Tibial nerve (tissue), 4 donors: Measurements from ENCODE around the gene MAP10. TPM values are rescaled to one million over a fixed set of nuclear protein-coding genes. Genes with fewer than 3 reads are reported as not detected.

Experiments
- DNase-seq, 2 donors: peaks; one replicate each; pipeline ENCODE4 v3.0.0-alpha.2; 2019; ENCODE audit warnings: low spot score in 2 of 2
- H3K27ac ChIP-seq, 4 donors: fragments of 200-600 bp; sonication (generic) in 3 of 4; one replicate each; pipeline ENCODE4 v1.5.1; 2017 to 2019; ENCODE audit warnings: mild to moderate bottlenecking in 1 of 4
- H3K27me3 ChIP-seq, 2 donors: fragments of 200-600 bp; sonication (generic) in 1 of 2; one replicate each; pipeline versions ENCODE4 v1.5.1 to v1.6.0; 2017 to 2019
- H3K36me3 ChIP-seq, 3 donors: fragments of 200-600 bp; sonication (generic); one replicate each; pipeline ENCODE4 v1.5.1; 2018 to 2019
- H3K4me1 ChIP-seq, 4 donors: fragments of 200-600 bp; sonication (generic) in 3 of 4; one replicate each; pipeline ENCODE4 v1.5.1; 2017 to 2019
- H3K4me3 ChIP-seq, 4 donors: fragments of 200-600 bp; sonication (generic) in 3 of 4; one replicate each; pipeline ENCODE4 v1.5.1; 2017 to 2019; ENCODE audit warnings: mild to moderate bottlenecking in 1 of 4, moderate library complexity in 1 of 4
- H3K9me3 ChIP-seq, 4 donors: fragments of 200-600 bp; sonication (generic) in 3 of 4; one replicate each; pipeline ENCODE4 v1.5.1; 2017 to 2019
- CTCF ChIP-seq, 5 experiments: fragments of 200-600 bp in 3 of 5; fragments of 450-650 bp in 2 of 5; sonication (generic) in 3 of 5; IDR thresholded peaks; one replicate each; pipeline ENCODE4 v1.5.1; 2016 to 2019; ENCODE audit warnings: antibody characterized with exemption in 5 of 5, mild to moderate bottlenecking in 3 of 5, moderate library complexity in 2 of 5
- EP300 ChIP-seq, 2 donors: sonication (generic); formaldehyde crosslinking; IDR thresholded peaks; one replicate each; pipeline ENCODE4 v1.6.1; 2017; ENCODE audit warnings: antibody characterized with exemption in 2 of 2, mild to moderate bottlenecking in 1 of 2
- POLR2A ChIP-seq, 2 donors: fragments of 450-650 bp; IDR thresholded peaks; one replicate each; pipeline ENCODE4 v1.6.1; 2017; ENCODE audit warnings: antibody characterized with exemption in 2 of 2, mild to moderate bottlenecking in 2 of 2, moderate library complexity in 2 of 2
- WGBS, 2 donors: methylation state at CpG; one replicate each; pipeline ENCODE4 v1.1.5; 2018; 5-methylcytosine and 5-hydroxymethylcytosine counted together
- small RNA-seq: library from RNA; depleted of rRNA; stranded (forward); fragments of <200 nt; gene quantifications from one replicate; pipeline ENCODE3, GENCODE V24; 2016
- total RNA-seq, 4 donors: library from RNA; depleted of rRNA; stranded (reverse); fragments of >200 nt; gene quantifications; one replicate each; pipeline ENCODE4 v1.1.0, GENCODE V29; 2016

Gene MAP10
- total RNA-seq, 4 donors from 2014 or later = 2.5 to 3.7 (median 3.2) TPM

GRCh38 chr1:232851532-232851931 lies 46.3 kb downstream of the MAP10 start:
- no peaks in the 10 kb centered on the region for H3K4me1 ChIP-seq
- no peaks in the 10 kb centered on the region for H3K27me3 ChIP-seq
- WGBS, 2 donors = 58 to 62% methylated on average over 5 of the region's 5 CpGs
- H3K4me3 ChIP-seq = no peak overlapping the region
- H3K27ac ChIP-seq = no peak overlapping the region
- no peaks in the 10 kb centered on the region for H3K9me3 ChIP-seq
- DNase-seq = no peak
- H3K36me3 ChIP-seq = no peaks in the 10 kb centered on the region
- TF ChIP-seq POLR2A (IDR thresholded peaks at IDR 0.05) (no peak), EP300 (IDR thresholded peaks at IDR 0.05) (no peak)

GRCh38 chr1:232853994-232854797 lies 49.0 kb downstream of the MAP10 start:
- Histone ChIP-seq H3K27ac (no peak overlapping the region), H3K4me1 (no peaks in the 10 kb centered on the region), H3K9me3 (no peaks in the 10 kb centered on the region), H3K4me3 (no peak overlapping the region), H3K36me3 (no peaks in the 10 kb centered on the region), H3K27me3 (no peaks in the 10 kb centered on the region)
- DNase-seq = no peak
- 59 to 69% methylated on average over 7 of the region's 7 CpGs for WGBS, 2 donors
- TF ChIP-seq EP300 (IDR thresholded peaks at IDR 0.05) = no peak
- no peak for TF ChIP-seq POLR2A (IDR thresholded peaks at IDR 0.05)

- Histone ChIP-seq H3K4me1 (no peaks in the 10 kb centered on the region), H3K9me3 (no peaks in the 10 kb centered on the region), H3K36me3 (no peaks in the 10 kb centered on the region), H3K27me3 (no peaks in the 10 kb centered on the region), H3K4me3 (no peak overlapping the region), H3K27ac (no peak overlapping the region)
- WGBS, 2 donors = 89 to 93% methylated on average over 2 of the region's 2 CpGs
- DNase-seq = no peak
- TF ChIP-seq POLR2A (IDR thresholded peaks at IDR 0.05) (no peak), EP300 (IDR thresholded peaks at IDR 0.05) (no peak), CTCF (IDR thresholded peaks at IDR 0.05) (no peak)
Observed at GRCh38 chr1:232854798-232855159, 49.6 kb downstream of the MAP10 start.

- 69 to 71% methylated on average over 3 of the region's 3 CpGs for WGBS, 2 donors
- H3K27ac ChIP-seq = no peak overlapping the region
- H3K9me3 ChIP-seq = no peaks in the 10 kb centered on the region
- DNase-seq = no peak
- no peaks in the 10 kb centered on the region for H3K4me1 ChIP-seq
- TF ChIP-seq POLR2A (IDR thresholded peaks at IDR 0.05) (no peak), CTCF (IDR thresholded peaks at IDR 0.05) (no peak), EP300 (IDR thresholded peaks at IDR 0.05) (no peak)
- no peaks in the 10 kb centered on the region for H3K36me3 ChIP-seq
- H3K4me3 ChIP-seq = no peak overlapping the region
- H3K27me3 ChIP-seq = no peaks in the 10 kb centered on the region
Observed at GRCh38 chr1:232856541-232856940, 51.3 kb downstream of the MAP10 start.

Small RNA genes within 50 kb of the gene (small RNA-seq; reads per million reads assigned to genes)
- gene RNU1-74P = not detected

Other genes with a start within 250 kb of the MAP10 start
- gene SIPA1L2, start 175.3 kb upstream of the MAP10 start, total RNA-seq = 10 to 100 TPM; 29.8 to 56.4 (median 40.7) TPM
- 10 to 100 TPM; 16.5 to 20.0 (median 18.6) TPM for gene NTPCR, start 145.2 kb downstream of the MAP10 start, total RNA-seq